Upper lobe of left lung (tissue), 6 donors: ENCODE results near the gene SLC35B2. TPM values are rescaled to one million over a fixed set of nuclear protein-coding genes. Genes with fewer than 3 reads are reported as not detected.
A peak's percentile ranks its signal among the peaks of the same experiment; 100 is the strongest.

Source experiments
- ATAC-seq, 2 donors: fragments of 200-7000 bp; cut with Tn5 transposase; one replicate each; pipeline ENCODE4 v1.9.1; 2022; ENCODE audit warnings: mild to moderate bottlenecking in 2 of 2, moderate library complexity in 2 of 2; ENCODE audit not compliant: low FRiP score in 2 of 2
- DNase-seq, 2 donors: peaks; one replicate each; pipeline ENCODE4 v3.0.0-alpha.2; 2019 to 2020
- H3K27ac ChIP-seq, 4 donors: fragments of 200-600 bp; sonication (generic); one replicate each; pipeline ENCODE4 v1.5.1; 2016 to 2019
- H3K27me3 ChIP-seq, 4 donors: fragments of 200-600 bp; sonication (generic); one replicate each; pipeline ENCODE4 v1.5.1; 2017 to 2019
- H3K36me3 ChIP-seq, 4 donors: fragments of 200-600 bp; sonication (generic); one replicate each; pipeline ENCODE4 v1.5.1; 2016 to 2019
- H3K4me1 ChIP-seq, 4 donors: fragments of 200-600 bp; sonication (generic); one replicate each; pipeline ENCODE4 v1.5.1; 2018 to 2019
- H3K4me3 ChIP-seq, 4 donors: fragments of 200-600 bp; sonication (generic); one replicate each; pipeline ENCODE4 v1.5.1; 2017 to 2019; ENCODE audit warnings: mild to moderate bottlenecking in 2 of 4, moderate library complexity in 1 of 4
- H3K9me3 ChIP-seq, 4 donors: fragments of 200-600 bp; sonication (generic); one replicate each; pipeline ENCODE4 v1.5.1; 2018 to 2019
- EP300 ChIP-seq, 4 donors: sonication (generic); formaldehyde crosslinking; IDR thresholded peaks; one replicate each; pipeline ENCODE4 v1.5.1; 2017; ENCODE audit warnings: antibody characterized with exemption in 4 of 4, control low read depth in 2 of 4
- POLR2A ChIP-seq, 4 donors: fragments of 450-650 bp; IDR thresholded peaks; one replicate each; pipeline ENCODE4 v1.5.1; 2016 to 2017; ENCODE audit warnings: antibody characterized with exemption in 4 of 4, mild to moderate bottlenecking in 2 of 4
- POLR2AphosphoS5 ChIP-seq, 2 donors: sonication (generic); formaldehyde crosslinking; IDR thresholded peaks; one replicate each; pipeline ENCODE4 v1.5.1; 2017; ENCODE audit warnings: antibody characterized with exemption in 2 of 2
- WGBS, 2 donors: methylation state at CpG; one replicate each; pipeline ENCODE4 v1.1.5; 2017 to 2018; 5-methylcytosine and 5-hydroxymethylcytosine counted together
- total RNA-seq, 6 donors: library from RNA; depleted of rRNA in 4 of 6; stranded (reverse); fragments of >200 nt in 4 of 6; gene quantifications; one replicate each; pipeline versions ENCODE4 v1.1.0 to v1.2.1, GENCODE V29; 2016 to 2021
- TF ChIP-seq, protein P1 (sequence below), 6 experiments: fragments of 450-650 bp in 4 of 6; fragments of 200-600 bp in 2 of 6; sonication (generic) in 2 of 6; IDR thresholded peaks; one replicate each; pipeline ENCODE4 v1.5.1; 2016 to 2019; ENCODE audit warnings: antibody characterized with exemption in 6 of 6
- donor health status: DM: no; HTN: no; CAD: no; lungs with moderate emphysema.
- donor health status: DM: no; HTN: yes; CAD: no; lungs with severe emphysema.

Gene SLC35B2
- total RNA-seq, 6 donors from 2014 or later = 14.6 to 44.8 (median 29.8) TPM

DNA sequence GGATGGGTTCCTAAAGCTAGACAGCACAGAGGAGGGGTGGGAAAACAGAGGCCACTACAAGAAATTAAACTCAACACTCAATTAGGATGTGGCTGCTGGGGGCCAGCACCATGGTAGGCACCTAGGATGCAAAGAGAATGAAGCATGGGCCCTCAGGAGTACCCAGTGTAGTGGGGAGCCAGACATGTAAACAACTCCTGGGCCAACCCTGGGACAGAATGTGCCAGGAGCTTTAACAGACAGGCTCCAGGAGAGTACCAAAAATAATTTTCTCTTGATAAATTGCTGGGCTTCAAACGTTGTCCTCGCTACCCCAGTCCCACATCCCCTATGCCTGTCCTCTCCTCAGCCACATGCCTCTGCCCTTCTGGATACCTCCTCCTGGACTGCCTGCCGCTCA, 14.6 kb upstream of the SLC35B2 start:
- Histone ChIP-seq H3K36me3 (no peaks in the 10 kb centered on the region), H3K4me1 (peaks cover 15 to 25% (median 21%) of the 10 kb centered on the region in 4 donors), H3K27me3 (peaks cover 0 to 48% (median 25%) of the 10 kb centered on the region in 4 donors), H3K27ac (no peak overlapping the region), H3K9me3 (no peaks in the 10 kb centered on the region), H3K4me3 (no peak overlapping the region)
- WGBS, 2 donors = 54 to 77% methylated on average over 3 of the region's 3 CpGs
- DNase-seq (no peak), ATAC-seq (no peak)
- no peak for TF ChIP-seq EP300 (IDR thresholded peaks at IDR 0.05)
- no peak for TF ChIP-seq POLR2A (IDR thresholded peaks at IDR 0.05)
- TF ChIP-seq POLR2AphosphoS5 (IDR thresholded peaks at IDR 0.05) = no peak
- TF ChIP-seq, protein P1, sequence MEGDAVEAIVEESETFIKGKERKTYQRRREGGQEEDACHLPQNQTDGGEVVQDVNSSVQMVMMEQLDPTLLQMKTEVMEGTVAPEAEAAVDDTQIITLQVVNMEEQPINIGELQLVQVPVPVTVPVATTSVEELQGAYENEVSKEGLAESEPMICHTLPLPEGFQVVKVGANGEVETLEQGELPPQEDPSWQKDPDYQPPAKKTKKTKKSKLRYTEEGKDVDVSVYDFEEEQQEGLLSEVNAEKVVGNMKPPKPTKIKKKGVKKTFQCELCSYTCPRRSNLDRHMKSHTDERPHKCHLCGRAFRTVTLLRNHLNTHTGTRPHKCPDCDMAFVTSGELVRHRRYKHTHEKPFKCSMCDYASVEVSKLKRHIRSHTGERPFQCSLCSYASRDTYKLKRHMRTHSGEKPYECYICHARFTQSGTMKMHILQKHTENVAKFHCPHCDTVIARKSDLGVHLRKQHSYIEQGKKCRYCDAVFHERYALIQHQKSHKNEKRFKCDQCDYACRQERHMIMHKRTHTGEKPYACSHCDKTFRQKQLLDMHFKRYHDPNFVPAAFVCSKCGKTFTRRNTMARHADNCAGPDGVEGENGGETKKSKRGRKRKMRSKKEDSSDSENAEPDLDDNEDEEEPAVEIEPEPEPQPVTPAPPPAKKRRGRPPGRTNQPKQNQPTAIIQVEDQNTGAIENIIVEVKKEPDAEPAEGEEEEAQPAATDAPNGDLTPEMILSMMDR (IDR thresholded peaks at IDR 0.05) = no peak

DNA sequence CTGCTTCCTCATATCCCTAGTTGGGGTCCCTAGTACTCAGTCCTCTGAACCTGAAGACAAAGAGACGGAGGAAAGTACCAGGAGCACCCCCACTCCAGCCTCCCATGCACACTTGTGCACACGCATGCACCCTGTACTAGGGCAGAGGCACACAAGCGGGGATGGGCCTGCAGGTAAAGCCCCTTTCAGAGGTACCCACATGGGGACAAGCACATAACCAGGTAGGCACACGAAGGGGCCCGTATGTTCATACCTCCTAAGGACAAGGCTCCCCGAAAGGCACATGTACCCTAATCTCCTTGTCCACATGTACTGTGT, 14.0 kb upstream of the SLC35B2 start:
- H3K27ac ChIP-seq = no peak overlapping the region
- no peaks in the 10 kb centered on the region for H3K9me3 ChIP-seq
- TF ChIP-seq, protein P1 (IDR thresholded peaks at IDR 0.05) = no peak
- no peak for TF ChIP-seq POLR2A (IDR thresholded peaks at IDR 0.05)
- no peak for TF ChIP-seq POLR2AphosphoS5 (IDR thresholded peaks at IDR 0.05)
- TF ChIP-seq EP300 (IDR thresholded peaks at IDR 0.05) = no peak
- no peak for ATAC-seq
- peaks cover 13 to 23% (median 20%) of the 10 kb centered on the region in 4 donors for H3K4me1 ChIP-seq
- H3K27me3 ChIP-seq = peaks cover 0 to 42% (median 23%) of the 10 kb centered on the region in 4 donors
- H3K36me3 ChIP-seq = no peaks in the 10 kb centered on the region
- WGBS, 2 donors = 79 to 84% methylated on average over 5 to 6 of the region's 6 CpGs
- no peak overlapping the region for H3K4me3 ChIP-seq
- DNase-seq = no peak

DNA sequence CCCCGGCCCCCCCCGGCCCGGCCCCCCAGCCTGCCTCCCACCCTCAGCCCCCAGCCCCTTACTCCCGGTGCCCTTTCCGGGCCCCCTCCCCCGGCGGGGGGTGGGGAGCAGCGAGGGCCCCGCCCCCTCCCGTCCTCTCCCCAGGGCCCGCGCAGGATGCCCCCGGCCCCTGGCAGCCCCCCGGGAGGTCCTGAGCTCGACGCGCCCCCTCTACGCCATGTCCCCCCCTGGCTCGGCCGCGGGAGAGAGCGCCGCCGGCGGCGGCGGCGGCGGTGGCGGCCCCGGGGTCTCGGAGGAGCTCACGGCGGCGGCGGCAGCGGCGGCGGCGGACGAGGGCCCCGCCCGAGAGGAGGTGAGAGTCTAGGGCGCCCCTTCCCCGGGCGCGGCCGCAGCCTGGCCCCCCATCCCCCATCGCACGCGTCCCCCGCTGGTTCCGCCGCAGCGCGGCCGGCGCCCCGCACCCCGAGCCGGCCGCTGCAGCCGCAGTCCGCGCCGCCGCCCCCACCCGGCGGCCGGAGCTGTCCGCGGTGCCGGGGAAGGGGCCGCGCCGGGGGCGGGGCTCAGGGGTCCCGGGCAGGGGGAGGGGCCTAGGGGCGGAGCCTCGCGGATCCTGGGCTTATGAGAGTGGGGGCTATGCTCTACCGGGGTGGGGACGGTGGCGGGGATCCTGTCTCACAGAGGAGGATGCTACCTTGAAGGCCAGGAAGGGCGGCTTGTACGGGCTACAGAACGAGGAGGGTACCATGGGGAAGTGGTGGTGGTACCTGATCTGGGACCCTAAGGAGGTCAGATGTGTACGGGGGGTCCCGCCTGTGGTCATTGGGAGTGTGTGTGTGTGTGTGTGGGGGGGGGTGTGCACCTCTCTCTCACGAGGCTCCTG, 13.4 kb upstream of the SLC35B2 start:
- H3K4me1 ChIP-seq = peaks cover 8 to 17% (median 15%) of the 10 kb centered on the region in 4 donors
- H3K4me3 ChIP-seq = peak overlapping the region in 3 of 4 donors; percentile 35 to 47 (median 44)
- H3K27me3 ChIP-seq = peaks cover 0 to 36% (median 21%) of the 10 kb centered on the region in 4 donors
- no peak overlapping the region for H3K27ac ChIP-seq
- WGBS, 2 donors = 2 to 9% methylated on average over 9 to 16 of the region's 90 CpGs
- ATAC-seq = no peak
- no peaks in the 10 kb centered on the region for H3K36me3 ChIP-seq
- H3K9me3 ChIP-seq = no peaks in the 10 kb centered on the region
- no peak for TF ChIP-seq EP300 (IDR thresholded peaks at IDR 0.05)
- no peak for TF ChIP-seq POLR2AphosphoS5 (IDR thresholded peaks at IDR 0.05)
- TF ChIP-seq, protein P1 (IDR thresholded peaks at IDR 0.05) = no peak
- no peak for TF ChIP-seq POLR2A (IDR thresholded peaks at IDR 0.05)
- DNase-seq = peak in 1 of 2 donors; percentile 83

DNA sequence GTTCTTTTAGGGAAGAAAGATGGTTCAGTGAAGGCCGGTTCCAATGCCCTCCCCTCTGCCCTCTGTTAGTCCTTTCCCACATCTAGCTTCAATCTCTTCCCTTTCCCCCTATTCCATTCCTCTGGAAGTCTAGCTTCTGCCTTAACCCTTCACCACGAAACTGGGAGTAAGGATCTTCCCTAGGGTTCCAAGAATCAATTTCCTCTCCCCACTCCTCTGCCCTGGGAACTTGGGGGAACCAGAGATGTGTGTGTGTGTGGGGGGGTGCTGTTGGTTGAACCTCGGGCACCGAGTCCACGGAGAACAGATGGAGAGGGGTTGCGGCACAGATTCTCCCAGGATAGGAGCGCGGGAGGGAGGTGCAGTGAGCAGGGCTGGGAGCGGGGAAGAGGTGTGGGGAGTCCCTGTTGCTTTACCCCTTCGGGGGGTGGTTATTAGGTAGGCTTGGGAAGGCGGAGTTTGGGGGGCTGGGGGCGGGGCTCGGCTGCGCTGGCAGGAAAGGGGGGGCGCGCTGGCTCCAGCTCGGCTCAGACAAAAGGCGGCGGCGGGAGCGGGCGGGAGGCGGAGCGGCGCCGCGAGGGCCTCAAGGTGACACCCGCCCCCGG, 12.7 kb upstream of the SLC35B2 start, which contains the start of gene TMEM151B:
Gene TMEM151B, plus strand, starts transcription at position 530 of the 605 bp plus-strand sequence. CDS start 293 bp downstream, outside the sequence.
- H3K9me3 ChIP-seq = no peaks in the 10 kb centered on the region
- peak within 1 kb of the TSS in 3 of 4 donors; percentile 35 to 47 (median 44) for H3K4me3 ChIP-seq
- H3K27ac ChIP-seq = no peak within 1 kb of the TSS
- H3K4me1 ChIP-seq = peaks cover 5 to 15% (median 12%) of the 10 kb centered on the region in 4 donors
- WGBS, 2 donors = 34 to 42% methylated on average over 8 to 9 of the region's 29 CpGs
- H3K27me3 ChIP-seq = peaks cover 0 to 30% (median 17%) of the 10 kb centered on the region in 4 donors
- ATAC-seq (no peak), DNase-seq (peak in 1 of 2 donors; percentile 83)
- no peaks in the 10 kb centered on the region for H3K36me3 ChIP-seq
- TF ChIP-seq, protein P1 (IDR thresholded peaks at IDR 0.05) = no peak
- no peak for TF ChIP-seq EP300 (IDR thresholded peaks at IDR 0.05)
- no peak for TF ChIP-seq POLR2AphosphoS5 (IDR thresholded peaks at IDR 0.05)
- no peak for TF ChIP-seq POLR2A (IDR thresholded peaks at IDR 0.05)
